CD4-positive, alpha-beta memory T cell (primary cell): Measurements from ENCODE around the gene DCLRE1B. TPM values are rescaled to one million over a fixed set of nuclear protein-coding genes. Genes with fewer than 3 reads are reported as not detected.

Experiments
- CTCF ChIA-PET: fragments of 350-600 bp; sonication (Branson Sonifier 250); formaldehyde crosslinking; loops from one replicate; lab custom pipeline; 2021; ENCODE audit warnings: inconsistent platforms; ENCODE audit not compliant: partially characterized antibody; lab: Charles Lee
- POLR2A ChIA-PET: fragments of 350-600 bp; sonication (Branson Sonifier 250); formaldehyde crosslinking; loops from one replicate; lab custom pipeline; 2021; ENCODE audit not compliant: partially characterized antibody; lab: Charles Lee
- DNase-seq, 5 donors: peaks; one replicate each; pipeline versions ENCODE4 v3.0.0 to v3.0.0-alpha.2; 2020 to 2022; ENCODE audit warnings: mixed read lengths in 1 of 5
- H3K27ac ChIP-seq: one replicate; pipeline ENCODE4 v1.7.0; 2013; ENCODE audit warnings: low read depth, low read length
- H3K27me3 ChIP-seq: 2 replicates; pipeline ENCODE4 v1.7.0; 2013; ENCODE audit warnings: mild to moderate bottlenecking, low read length, moderate library complexity; ENCODE audit not compliant: insufficient read depth
- H3K36me3 ChIP-seq: 2 replicates; pipeline ENCODE4 v1.7.0; 2013; ENCODE audit warnings: mild to moderate bottlenecking, low read length, moderate library complexity; ENCODE audit not compliant: insufficient read depth
- H3K4me1 ChIP-seq: 2 replicates; pipeline ENCODE4 v1.7.0; 2013; ENCODE audit warnings: mild to moderate bottlenecking, low read length, moderate library complexity; ENCODE audit not compliant: insufficient read depth
- H3K4me3 ChIP-seq, 2 donors: one replicate each; pipeline ENCODE4 v1.7.0; 2013; ENCODE audit warnings: low read length in 2 of 2, mild to moderate bottlenecking in 1 of 2
- H3K9me3 ChIP-seq, 2 donors: one replicate each; pipeline ENCODE4 v1.7.0; 2013; ENCODE audit warnings: low read length in 2 of 2, control low read depth in 1 of 2; ENCODE audit not compliant: control insufficient read depth in 1 of 2
- H3K27ac Mint-ChIP-seq, 7 donors: one replicate each; pipeline ENCODE4 v1.8.0; 2020 to 2021; ENCODE audit warnings: mixed read lengths in 7 of 7, mild to moderate bottlenecking in 6 of 7, inconsistent platforms in 3 of 7, moderate library complexity in 3 of 7
- H3K27me3 Mint-ChIP-seq, 2 donors: one replicate each; pipeline ENCODE4 v1.8.0; 2020 to 2021; ENCODE audit warnings: mixed read lengths in 2 of 2
- H3K36me3 Mint-ChIP-seq, 2 donors: one replicate each; pipeline ENCODE4 v1.8.0; 2020 to 2021; ENCODE audit warnings: mixed read lengths in 2 of 2, inconsistent platforms in 1 of 2, mild to moderate bottlenecking in 1 of 2
- H3K4me1 Mint-ChIP-seq, 4 donors: one replicate each; pipeline ENCODE4 v1.8.0; 2020 to 2021; ENCODE audit warnings: mixed read lengths in 4 of 4, mild to moderate bottlenecking in 1 of 4
- H3K4me3 Mint-ChIP-seq, 8 donors: one replicate each; pipeline ENCODE4 v1.8.0; 2020 to 2021; ENCODE audit warnings: mixed read lengths in 8 of 8, mild to moderate bottlenecking in 7 of 8, moderate library complexity in 6 of 8, inconsistent platforms in 3 of 8
- H3K9me3 Mint-ChIP-seq, 8 donors: one replicate each; pipeline ENCODE4 v1.8.0; 2020 to 2021; ENCODE audit warnings: mixed read lengths in 8 of 8, mild to moderate bottlenecking in 5 of 8, inconsistent platforms in 3 of 8, moderate library complexity in 1 of 8
- intact Hi-C: fragments of 100-400 bp; cut with micrococcal nuclease; formaldehyde crosslinking; loops from one replicate; pipeline ENCODE4 v1.15.1; 2023
- polyA plus RNA-seq, 2 donors: library from polyadenylated mRNA; unstranded; fragments of 300-500 nt; fragmentation: Illumina TruSeq; gene quantifications; one replicate each; pipeline ENCODE4 v1.2.3, GENCODE V29; 2021
- total RNA-seq, 2 experiments: library from RNA; stranded (reverse); gene quantifications; one replicate each; pipeline ENCODE4 v1.2.3, GENCODE V29; 2021

The DCLRE1B gene
- total and polyA plus RNA-seq, 4 experiments from 2014 or later = 2.8 to 5.4 (median 5.2) TPM

DNA sequence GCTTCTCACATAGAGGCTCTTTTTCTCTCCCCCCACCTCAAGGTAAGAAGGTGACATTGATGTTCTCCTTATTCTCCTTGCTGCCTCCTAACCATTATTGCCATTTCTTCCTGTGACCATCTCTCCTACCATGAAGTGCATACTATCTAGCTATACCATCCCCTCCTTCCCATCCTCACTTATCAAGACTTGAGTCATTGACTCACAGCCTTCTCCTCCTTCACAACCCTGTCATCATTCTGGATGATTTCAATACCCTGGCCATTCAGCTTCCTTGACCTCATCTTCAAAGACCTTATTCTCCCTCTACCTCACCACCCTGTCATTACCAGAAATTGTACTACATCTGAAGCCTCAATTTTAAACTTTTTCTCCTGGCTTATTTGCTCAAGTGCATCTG is 13.1 kb downstream of the DCLRE1B start:
- peaks cover 0 to 2% (median 0%) of the 10 kb centered on the region in 4 donors for H3K4me1 Mint-ChIP-seq
- no peak overlapping the region for H3K27ac Mint-ChIP-seq
- no peaks in the 10 kb centered on the region for H3K27me3 ChIP-seq
- no peak overlapping the region for H3K4me3 ChIP-seq
- no peaks in the 10 kb centered on the region for H3K4me1 ChIP-seq
- POLR2A ChIA-PET = interaction anchor here (0.5 to 4.8 kb wide), 2 partner anchors 12 to 953 kb away, joined by 3 to 25 read pairs; partner anchors contain the start of gene HIPK1
- no peaks in the 10 kb centered on the region for H3K9me3 Mint-ChIP-seq
- no peaks in the 10 kb centered on the region for H3K36me3 ChIP-seq
- CTCF ChIA-PET = interaction anchor here (1.2 kb wide), 1 partner anchor 12 kb away, joined by 6 read pairs; no protein-coding TSS in a partner anchor
- no peak overlapping the region for H3K4me3 Mint-ChIP-seq
- H3K27me3 Mint-ChIP-seq = peaks cover 0 to 3% of the 10 kb centered on the region in 2 donors
- no peaks in the 10 kb centered on the region for H3K9me3 ChIP-seq
- no peak for DNase-seq
- no peak overlapping the region for H3K27ac ChIP-seq
- intact Hi-C loops = no loop called here
- H3K36me3 Mint-ChIP-seq = peaks cover 0 to 3% of the 10 kb centered on the region in 2 donors

DNA sequence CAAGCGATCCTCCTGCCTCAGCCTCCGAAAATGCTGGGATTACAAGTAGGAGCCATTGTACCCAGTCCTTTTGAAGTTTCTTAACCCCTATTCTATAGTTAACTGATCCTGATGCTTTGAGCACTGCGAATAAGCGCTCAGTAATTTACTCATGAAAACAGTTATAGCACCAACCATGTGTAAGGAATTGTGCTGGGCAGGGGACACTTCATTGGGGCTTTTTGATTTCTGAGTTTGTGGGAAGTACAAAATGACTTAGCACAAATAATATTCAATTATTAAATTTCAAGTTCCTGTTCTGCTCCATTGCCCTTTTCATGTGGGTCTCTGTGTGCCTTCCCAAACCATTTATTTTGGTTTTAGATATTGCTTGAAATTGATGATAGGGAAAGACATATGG is 17.8 kb downstream of the DCLRE1B start:
- Histone ChIP-seq H3K27ac (no peak overlapping the region), H3K27me3 (no peaks in the 10 kb centered on the region), H3K4me3 (no peak overlapping the region), H3K36me3 (no peaks in the 10 kb centered on the region), H3K4me1 (no peaks in the 10 kb centered on the region), H3K9me3 (no peaks in the 10 kb centered on the region)
- H3K27ac Mint-ChIP-seq = no peak overlapping the region
- H3K4me1 Mint-ChIP-seq = peaks cover 3 to 5% (median 4%) of the 10 kb centered on the region in 4 donors
- ChIA-PET CTCF (no interaction called here), POLR2A (no interaction called here)
- no peaks in the 10 kb centered on the region for H3K9me3 Mint-ChIP-seq
- intact Hi-C loops = no loop called here
- H3K4me3 Mint-ChIP-seq = no peak overlapping the region
- H3K27me3 Mint-ChIP-seq = peaks cover 0 to 3% of the 10 kb centered on the region in 2 donors
- no peaks in the 10 kb centered on the region for H3K36me3 Mint-ChIP-seq
- DNase-seq = no peak

- Mint-ChIP-seq H3K9me3 (no peaks in the 10 kb centered on the region), H3K36me3 (peaks cover 0 to 10% of the 10 kb centered on the region in 2 donors), H3K4me3 (no peak overlapping the region), H3K4me1 (peaks cover 13 to 20% (median 15%) of the 10 kb centered on the region in 4 donors), H3K27me3 (peaks cover 0 to 2% of the 10 kb centered on the region in 2 donors), H3K27ac (no peak overlapping the region)
- ChIA-PET CTCF (interaction anchor here (0.6 to 1.2 kb wide), 5 partner anchors 10 to 89 kb away, joined by 3 read pairs; no protein-coding TSS in a partner anchor), POLR2A (interaction anchor here (1.5 to 9.3 kb wide), 2 partner anchors 11 to 19 kb away, joined by 4 to 277 read pairs; partner anchors contain the start of genes AP4B1 and DCLRE1B)
- intact Hi-C loops = no loop called here
- Histone ChIP-seq H3K9me3 (no peaks in the 10 kb centered on the region), H3K36me3 (no peaks in the 10 kb centered on the region), H3K4me1 (peaks cover 7% of the 10 kb centered on the region), H3K27ac (no peak overlapping the region), H3K4me3 (no peak overlapping the region), H3K27me3 (no peaks in the 10 kb centered on the region)
- no peak for DNase-seq
These were observed 19.3 kb downstream of the DCLRE1B start for GRCh38 chr1:113924473-113924872.

- peaks cover 0 to 22% of the 10 kb centered on the region in 2 donors for H3K36me3 Mint-ChIP-seq
- H3K36me3 ChIP-seq = no peaks in the 10 kb centered on the region
- H3K4me3 Mint-ChIP-seq = peak overlapping the region; percentile 96 to 99 (median 98)
- intact Hi-C loops = loop anchor here (2.0 kb wide), 1 partner anchor 856 kb away; the partner anchor contains the start of gene LRIG2
- H3K27ac Mint-ChIP-seq = peak overlapping the region; percentile 97 to 100 (median 100)
- peaks cover 27 to 51% (median 39%) of the 10 kb centered on the region in 4 donors for H3K4me1 Mint-ChIP-seq
- H3K4me3 ChIP-seq = peak overlapping the region; percentile 79 to 98
- peaks cover 0 to 3% (median 0%) of the 10 kb centered on the region in 8 donors for H3K9me3 Mint-ChIP-seq
- DNase-seq = no peak
- H3K27ac ChIP-seq = peak overlapping the region; percentile 97
- H3K27me3 Mint-ChIP-seq = no peaks in the 10 kb centered on the region
- no peaks in the 10 kb centered on the region for H3K27me3 ChIP-seq
- POLR2A ChIA-PET = interaction anchor here (0.8 to 9.3 kb wide), 32 partner anchors 8 to 1213 kb away, joined by 3 to 277 read pairs (median 10); partner anchors contain the start of genes AP4B1, DCLRE1B, MAGI3 and PHTF1
- H3K9me3 ChIP-seq = no peaks in the 10 kb centered on the region
- H3K4me1 ChIP-seq = peaks cover 34% of the 10 kb centered on the region
- CTCF ChIA-PET = interaction anchor here (0.9 to 8.3 kb wide), 15 partner anchors 13 to 856 kb away, joined by 3 to 103 read pairs (median 5); partner anchors contain the start of genes AP4B1, DCLRE1B and LRIG2
These were observed 23.2 kb downstream of the DCLRE1B start for GRCh38 chr1:113928187-113928930.

DNA sequence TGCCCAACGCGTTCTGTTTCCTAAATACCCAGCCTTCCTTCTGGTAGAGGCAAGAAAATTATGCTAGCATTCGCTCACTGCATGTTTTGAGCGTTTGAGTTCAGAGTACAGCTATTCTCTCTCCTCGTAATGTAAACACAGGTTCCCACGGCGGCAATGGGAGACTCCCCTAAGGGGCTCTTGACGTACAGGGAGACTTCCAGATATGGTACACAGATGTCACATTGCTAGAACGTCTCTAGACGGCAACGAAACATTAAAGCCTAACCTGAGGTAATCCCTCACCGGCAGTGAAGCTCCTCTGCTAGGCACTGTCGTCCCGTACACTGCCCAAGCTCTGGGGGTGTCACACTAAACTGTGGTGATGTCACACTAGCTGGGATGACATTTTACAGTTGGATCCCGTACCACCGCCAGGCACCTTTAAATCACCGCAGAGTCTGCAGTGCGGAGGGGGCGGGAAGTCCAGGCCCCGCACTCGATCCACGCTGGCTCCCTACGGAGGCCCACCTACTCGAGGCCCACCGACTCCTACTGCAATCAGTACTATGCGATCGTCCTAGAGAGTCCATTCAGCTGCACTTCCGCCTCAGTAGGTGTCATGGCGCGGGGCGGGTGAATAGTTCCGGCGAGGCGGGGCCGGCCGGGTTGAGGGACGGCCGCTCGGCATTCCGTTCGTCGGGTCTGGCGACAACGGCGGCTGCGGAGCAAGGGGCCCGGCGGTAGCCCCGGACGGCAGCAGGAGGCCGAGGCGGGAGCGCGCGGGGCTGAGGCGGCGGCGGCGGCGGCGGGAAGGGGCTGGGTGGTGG is 24.0 kb downstream of the DCLRE1B start, which contains the start of gene HIPK1:
Gene HIPK1 (plus strand): TSS at position 384 of the 809 bp plus-strand sequence.
- H3K4me3 ChIP-seq = peak within 1 kb of the TSS; percentile 79 to 98
- DNase-seq = peak; percentile 92 to 94 (median 93)
- H3K27ac ChIP-seq = peak within 1 kb of the TSS; percentile 97
- Mint-ChIP-seq H3K27me3 (no peaks in the 10 kb centered on the region), H3K36me3 (peaks cover 0 to 22% of the 10 kb centered on the region in 2 donors), H3K9me3 (peaks cover 0 to 3% (median 0%) of the 10 kb centered on the region in 8 donors), H3K27ac (peak within 1 kb of the TSS; percentile 97 to 100 (median 100)), H3K4me3 (peak within 1 kb of the TSS; percentile 96 to 99 (median 98)), H3K4me1 (peaks cover 34 to 59% (median 47%) of the 10 kb centered on the region in 4 donors)
- intact Hi-C loops = loop anchor here (1.0 to 2.0 kb wide), 5 partner anchors 24 to 856 kb away; partner anchors contain the start of genes DCLRE1B, LRIG2, PTPN22 and RSBN1
- no peaks in the 10 kb centered on the region for H3K27me3 ChIP-seq
- peaks cover 42% of the 10 kb centered on the region for H3K4me1 ChIP-seq
- POLR2A ChIA-PET = interaction anchor here (0.5 to 9.3 kb wide), 43 partner anchors 8 to 1310 kb away, joined by 3 to 277 read pairs (median 6); partner anchors contain the start of genes AP4B1, CAPZA1, CSDE1 and DCLRE1B
- no peaks in the 10 kb centered on the region for H3K9me3 ChIP-seq
- H3K36me3 ChIP-seq = no peaks in the 10 kb centered on the region
- CTCF ChIA-PET = interaction anchor here (0.9 to 8.3 kb wide), 16 partner anchors 13 to 856 kb away, joined by 3 to 103 read pairs (median 6); partner anchors contain the start of genes AP4B1, DCLRE1B, LRIG2 and RSBN1

DNA sequence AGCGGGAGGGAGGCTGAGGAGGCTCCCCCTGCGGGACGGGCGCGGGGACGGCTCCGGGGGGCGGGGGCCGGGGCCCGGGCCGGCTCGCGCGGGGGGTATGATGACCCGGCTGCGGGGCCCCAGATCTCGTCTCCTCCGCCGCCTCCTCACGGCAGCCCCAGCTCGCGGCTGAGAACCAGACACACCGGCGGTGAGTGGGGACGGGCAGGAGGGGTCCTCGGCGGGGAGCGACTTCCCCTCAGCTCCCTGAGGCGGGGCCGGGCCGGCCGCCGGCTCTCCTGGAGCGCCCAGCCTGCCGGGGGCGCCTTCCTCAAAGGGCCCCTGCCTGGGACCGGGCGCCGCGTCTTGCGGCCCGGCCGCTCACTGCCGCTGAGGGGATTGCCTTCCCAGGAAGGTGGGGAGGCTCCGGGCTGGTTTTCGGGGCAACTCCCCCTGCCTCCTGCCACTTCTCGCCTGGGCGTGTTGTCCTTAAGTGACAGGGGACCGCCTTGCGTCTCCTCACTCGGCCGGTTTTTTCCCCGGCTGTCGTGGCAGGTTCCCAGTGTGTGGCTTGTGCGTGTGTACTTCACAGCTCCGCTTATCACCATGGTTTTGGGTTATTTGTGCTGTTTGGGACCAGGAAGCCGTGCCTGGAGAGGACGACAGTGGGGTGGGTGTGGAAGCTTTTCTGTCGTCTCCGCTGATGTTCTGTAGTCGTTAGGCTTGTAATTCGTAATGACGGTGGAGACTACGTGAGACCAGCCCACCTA is 24.8 kb downstream of the DCLRE1B start:
- peaks cover 0 to 22% of the 10 kb centered on the region in 2 donors for H3K36me3 Mint-ChIP-seq
- H3K9me3 Mint-ChIP-seq = peaks cover 0 to 3% (median 0%) of the 10 kb centered on the region in 8 donors
- Histone ChIP-seq H3K4me3 (peak overlapping the region; percentile 50 to 98), H3K4me1 (peaks cover 50% of the 10 kb centered on the region), H3K36me3 (no peaks in the 10 kb centered on the region), H3K27me3 (no peaks in the 10 kb centered on the region), H3K27ac (peak overlapping the region; percentile 97), H3K9me3 (no peaks in the 10 kb centered on the region)
- ChIA-PET POLR2A (interaction anchor here (0.5 to 9.3 kb wide), 44 partner anchors 9 to 1311 kb away, joined by 3 to 277 read pairs (median 6); partner anchors contain the start of genes AP4B1, CAPZA1, CSDE1 and DCLRE1B), CTCF (interaction anchor here (0.9 to 8.3 kb wide), 20 partner anchors 10 to 118 kb away, joined by 3 to 103 read pairs (median 8); partner anchors contain the start of genes AP4B1, DCLRE1B and RSBN1)
- peak; percentile 79 to 97 (median 87) for DNase-seq
- intact Hi-C loops = loop anchor here (1.0 to 2.0 kb wide), 7 partner anchors 25 to 857 kb away; partner anchors contain the start of genes BCAS2, DCLRE1B, LRIG2 and PTPN22
- H3K27me3 Mint-ChIP-seq = no peaks in the 10 kb centered on the region
- H3K4me3 Mint-ChIP-seq = peak overlapping the region; percentile 89 to 99 (median 94)
- peak overlapping the region; percentile 97 to 100 (median 99) for H3K27ac Mint-ChIP-seq
- peaks cover 39 to 64% (median 51%) of the 10 kb centered on the region in 4 donors for H3K4me1 Mint-ChIP-seq
